Measurements from ENCODE around the gene B4GALT5. TPM values are rescaled to one million over a fixed set of nuclear protein-coding genes. Genes with fewer than 3 reads are reported as not detected.

B4GALT5 gene
- polyA plus RNA-seq, 2 of the 4 experiments (the other 2 are of a cell fraction), result 84.0 to 88.7 TPM

DNA sequence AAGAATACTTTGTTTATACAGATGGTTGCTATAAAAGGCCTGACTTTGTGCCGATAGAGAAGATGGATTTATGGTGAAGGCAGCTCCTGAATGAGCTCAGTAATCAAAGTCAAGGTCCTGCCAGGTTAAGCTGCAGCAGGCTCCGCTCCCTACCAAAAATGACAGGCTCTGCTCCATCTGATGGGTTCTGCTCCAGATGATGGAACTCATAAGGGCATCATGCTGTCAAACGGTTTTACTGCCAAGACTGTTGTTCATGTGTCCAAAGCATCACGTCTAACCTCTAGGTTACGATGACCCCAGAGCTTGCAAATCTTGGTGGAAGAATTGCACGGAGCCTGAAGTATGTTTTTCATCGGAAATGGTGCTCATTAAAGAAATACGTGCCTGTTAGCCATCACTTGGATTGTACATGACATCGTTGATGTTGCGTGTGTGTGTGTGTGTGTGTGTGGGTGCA, 126.5 kb downstream of the B4GALT5 start:
- Histone ChIP-seq H3K4me1 (peaks cover 40% of the 10 kb centered on the region), H3K9me3 (peaks cover 10% of the 10 kb centered on the region), H3K4me2 (no peak overlapping the region), H3K4me3 (no peak overlapping the region), H3K27ac (peak overlapping the region in 1 of 2 experiments; percentile 5; a peak in 1 of 6 replicates)
- WGBS (ENCODE audit: missing lambda C conversion rate), result 72% methylated on average over 10 of the region's 10 CpGs
- DNase-seq (ENCODE audit: low read depth in 1 of 2, low spot score in 1 of 2) (no peak), ATAC-seq (no peak), FAIRE-seq (no peak)
- ChIA-PET CTCF (interaction anchor here (0.7 to 10.2 kb wide), 5 partner anchors 9 to 50 kb away, joined by 3 to 115 read pairs (median 5); no protein-coding TSS in a partner anchor), POLR2A (no interaction called here)
- TF ChIP-seq CHD4 (IDR thresholded peaks at IDR 0.05; ENCODE audit: borderline replicate concordance) (no peak), NPAS2 (CRISPR knock-in tag; IDR thresholded peaks at IDR 0.05; ENCODE audit: borderline replicate concordance) (no peak), RARB (CRISPR knock-in tag; IDR thresholded peaks at IDR 0.05) (no peak), ZC3H11A (IDR thresholded peaks at IDR 0.05) (no peak), NR3C1 (IDR thresholded peaks at IDR 0.05) (no peak), RCOR1 (IDR thresholded peaks at IDR 0.05; ENCODE audit: low read depth, low read length) (no peak), ZSCAN20 (CRISPR knock-in tag; IDR thresholded peaks at IDR 0.05) (no peak)
- TF ChIP-seq, protein P1, sequence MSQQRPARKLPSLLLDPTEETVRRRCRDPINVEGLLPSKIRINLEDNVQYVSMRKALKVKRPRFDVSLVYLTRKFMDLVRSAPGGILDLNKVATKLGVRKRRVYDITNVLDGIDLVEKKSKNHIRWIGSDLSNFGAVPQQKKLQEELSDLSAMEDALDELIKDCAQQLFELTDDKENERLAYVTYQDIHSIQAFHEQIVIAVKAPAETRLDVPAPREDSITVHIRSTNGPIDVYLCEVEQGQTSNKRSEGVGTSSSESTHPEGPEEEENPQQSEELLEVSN (IDR thresholded peaks at IDR 0.05; ENCODE audit: borderline replicate concordance, low read depth), result no peak
- TF ChIP-seq, protein P2, sequence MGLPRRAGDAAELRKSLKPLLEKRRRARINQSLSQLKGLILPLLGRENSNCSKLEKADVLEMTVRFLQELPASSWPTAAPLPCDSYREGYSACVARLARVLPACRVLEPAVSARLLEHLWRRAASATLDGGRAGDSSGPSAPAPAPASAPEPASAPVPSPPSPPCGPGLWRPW (IDR thresholded peaks at IDR 0.05), result no peak
- TF ChIP-seq, protein P3, sequence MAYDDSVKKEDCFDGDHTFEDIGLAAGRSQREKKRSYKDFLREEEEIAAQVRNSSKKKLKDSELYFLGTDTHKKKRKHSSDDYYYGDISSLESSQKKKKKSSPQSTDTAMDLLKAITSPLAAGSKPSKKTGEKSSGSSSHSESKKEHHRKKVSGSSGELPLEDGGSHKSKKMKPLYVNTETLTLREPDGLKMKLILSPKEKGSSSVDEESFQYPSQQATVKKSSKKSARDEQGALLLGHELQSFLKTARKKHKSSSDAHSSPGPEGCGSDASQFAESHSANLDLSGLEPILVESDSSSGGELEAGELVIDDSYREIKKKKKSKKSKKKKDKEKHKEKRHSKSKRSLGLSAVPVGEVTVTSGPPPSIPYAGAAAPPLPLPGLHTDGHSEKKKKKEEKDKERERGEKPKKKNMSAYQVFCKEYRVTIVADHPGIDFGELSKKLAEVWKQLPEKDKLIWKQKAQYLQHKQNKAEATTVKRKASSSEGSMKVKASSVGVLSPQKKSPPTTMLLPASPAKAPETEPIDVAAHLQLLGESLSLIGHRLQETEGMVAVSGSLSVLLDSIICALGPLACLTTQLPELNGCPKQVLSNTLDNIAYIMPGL (CRISPR knock-in tag; IDR thresholded peaks at IDR 0.05; ENCODE audit: borderline replicate concordance), result no peak
- TF ChIP-seq, protein P4, sequence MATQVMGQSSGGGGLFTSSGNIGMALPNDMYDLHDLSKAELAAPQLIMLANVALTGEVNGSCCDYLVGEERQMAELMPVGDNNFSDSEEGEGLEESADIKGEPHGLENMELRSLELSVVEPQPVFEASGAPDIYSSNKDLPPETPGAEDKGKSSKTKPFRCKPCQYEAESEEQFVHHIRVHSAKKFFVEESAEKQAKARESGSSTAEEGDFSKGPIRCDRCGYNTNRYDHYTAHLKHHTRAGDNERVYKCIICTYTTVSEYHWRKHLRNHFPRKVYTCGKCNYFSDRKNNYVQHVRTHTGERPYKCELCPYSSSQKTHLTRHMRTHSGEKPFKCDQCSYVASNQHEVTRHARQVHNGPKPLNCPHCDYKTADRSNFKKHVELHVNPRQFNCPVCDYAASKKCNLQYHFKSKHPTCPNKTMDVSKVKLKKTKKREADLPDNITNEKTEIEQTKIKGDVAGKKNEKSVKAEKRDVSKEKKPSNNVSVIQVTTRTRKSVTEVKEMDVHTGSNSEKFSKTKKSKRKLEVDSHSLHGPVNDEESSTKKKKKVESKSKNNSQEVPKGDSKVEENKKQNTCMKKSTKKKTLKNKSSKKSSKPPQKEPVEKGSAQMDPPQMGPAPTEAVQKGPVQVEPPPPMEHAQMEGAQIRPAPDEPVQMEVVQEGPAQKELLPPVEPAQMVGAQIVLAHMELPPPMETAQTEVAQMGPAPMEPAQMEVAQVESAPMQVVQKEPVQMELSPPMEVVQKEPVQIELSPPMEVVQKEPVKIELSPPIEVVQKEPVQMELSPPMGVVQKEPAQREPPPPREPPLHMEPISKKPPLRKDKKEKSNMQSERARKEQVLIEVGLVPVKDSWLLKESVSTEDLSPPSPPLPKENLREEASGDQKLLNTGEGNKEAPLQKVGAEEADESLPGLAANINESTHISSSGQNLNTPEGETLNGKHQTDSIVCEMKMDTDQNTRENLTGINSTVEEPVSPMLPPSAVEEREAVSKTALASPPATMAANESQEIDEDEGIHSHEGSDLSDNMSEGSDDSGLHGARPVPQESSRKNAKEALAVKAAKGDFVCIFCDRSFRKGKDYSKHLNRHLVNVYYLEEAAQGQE (IDR thresholded peaks at IDR 0.05), result no peak

DNA sequence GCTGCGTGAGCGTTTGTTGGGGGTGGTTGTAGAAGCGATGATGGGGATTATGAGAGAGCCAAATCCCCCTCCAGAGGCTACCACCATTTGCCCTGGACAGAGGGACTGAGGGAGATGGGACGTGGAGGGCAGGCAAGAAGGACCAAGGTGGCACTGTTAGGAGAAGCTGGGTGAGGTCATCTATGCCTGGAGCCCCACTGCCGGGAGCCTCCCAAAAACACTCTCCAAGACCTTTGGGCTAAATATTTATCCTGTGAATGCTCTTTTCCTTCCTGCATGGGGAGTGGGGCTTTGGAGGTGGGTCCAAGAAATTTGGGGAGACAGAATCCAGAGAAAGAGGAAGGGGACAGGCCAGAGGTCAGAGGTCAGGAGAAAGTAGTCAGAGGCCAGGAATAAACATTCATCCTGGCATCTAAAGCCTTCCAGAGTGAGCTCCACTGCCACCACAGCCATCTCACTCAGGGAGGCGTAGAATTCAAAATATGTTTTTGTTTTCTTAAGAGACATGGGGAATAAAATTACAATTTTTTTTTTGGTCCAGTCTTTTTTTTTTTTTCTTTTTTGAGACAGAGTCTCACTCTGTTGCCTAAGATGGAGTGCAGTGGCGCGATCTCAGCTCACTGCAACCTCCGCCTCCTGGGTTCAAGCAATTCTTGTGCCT, 128.0 kb downstream of the B4GALT5 start:
- peaks cover 41% of the 10 kb centered on the region for H3K4me1 ChIP-seq
- CTCF ChIA-PET, result interaction anchor here (1.3 to 10.2 kb wide), 7 partner anchors 10 to 49 kb away, joined by 3 to 115 read pairs (median 5); no protein-coding TSS in a partner anchor
- TF ChIP-seq HEYL (CRISPR knock-in tag; IDR thresholded peaks at IDR 0.05), result no peak
- no peak for TF ChIP-seq SREBF2 (IDR thresholded peaks at IDR 0.05)
- TF ChIP-seq NFE2L2 (conservative IDR thresholded peaks at IDR 0.05; ENCODE audit: low read length), result no peak
- no peak for TF ChIP-seq KDM1A (IDR thresholded peaks at IDR 0.05; ENCODE audit: low read depth)
- 0 out of 5 replicates have a peak, but pooled peaks of 1 of the 2 experiments have one; percentile 14 for TF ChIP-seq EP300 (IDR thresholded peaks at IDR 0.05)
- TF ChIP-seq ZC3H11A (IDR thresholded peaks at IDR 0.05), result no peak
- TF ChIP-seq TP53 (CRISPR knock-in tag; IDR thresholded peaks at IDR 0.05), result no peak
- no peak for TF ChIP-seq FOSB (CRISPR knock-in tag; IDR thresholded peaks at IDR 0.05)
- H3K4me3 ChIP-seq, result no peak overlapping the region
- no peak for DNase-seq (ENCODE audit: low read depth in 1 of 2, low spot score in 1 of 2)
- POLR2A ChIA-PET, result no interaction called here
- peak overlapping the region; percentile 84 to 88 for H3K27ac ChIP-seq
- no peak for FAIRE-seq
- H3K9me3 ChIP-seq, result peaks cover 11% of the 10 kb centered on the region
- peak overlapping the region; percentile 64; the same call in 2 of the 3 replicates for H3K4me2 ChIP-seq
- 95% methylated on average over 9 of the region's 9 CpGs for WGBS (ENCODE audit: missing lambda C conversion rate)
- no peak for ATAC-seq

All from A549 (cell line).